Ammon's horn (tissue), 1 donor: ENCODE measurements around the gene PAQR5.
"Not testable (repeated sequence)": the region's sequence is repeated elsewhere in the genome, so short reads cannot be mapped to it uniquely, and the experiment has no call there.

Experiments
- DNase-seq: peaks from one replicate; pipeline ENCODE4 v3.0.0-alpha.2; 2016; ENCODE audit warnings: low spot score

Gene PAQR5

DNA sequence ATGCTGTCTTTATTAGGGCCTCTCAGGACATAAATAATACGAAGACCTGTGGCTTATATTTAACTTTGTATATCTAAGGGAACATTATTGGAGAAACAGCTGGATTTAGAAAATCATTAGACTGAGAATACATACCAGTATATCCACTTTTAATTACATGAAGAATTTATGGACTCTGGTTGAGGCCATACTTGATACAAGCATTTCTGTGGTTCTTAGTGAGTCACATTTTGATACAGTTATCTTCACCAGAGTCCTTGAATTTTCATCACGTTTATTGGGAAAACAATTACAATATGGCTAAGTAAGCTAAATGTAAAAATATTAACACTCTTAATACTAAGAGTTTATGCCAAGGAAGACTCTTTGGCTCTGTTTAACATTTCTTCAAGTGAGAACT, 125.3 kb downstream of the PAQR5 start:
- no peak for DNase-seq

DNA sequence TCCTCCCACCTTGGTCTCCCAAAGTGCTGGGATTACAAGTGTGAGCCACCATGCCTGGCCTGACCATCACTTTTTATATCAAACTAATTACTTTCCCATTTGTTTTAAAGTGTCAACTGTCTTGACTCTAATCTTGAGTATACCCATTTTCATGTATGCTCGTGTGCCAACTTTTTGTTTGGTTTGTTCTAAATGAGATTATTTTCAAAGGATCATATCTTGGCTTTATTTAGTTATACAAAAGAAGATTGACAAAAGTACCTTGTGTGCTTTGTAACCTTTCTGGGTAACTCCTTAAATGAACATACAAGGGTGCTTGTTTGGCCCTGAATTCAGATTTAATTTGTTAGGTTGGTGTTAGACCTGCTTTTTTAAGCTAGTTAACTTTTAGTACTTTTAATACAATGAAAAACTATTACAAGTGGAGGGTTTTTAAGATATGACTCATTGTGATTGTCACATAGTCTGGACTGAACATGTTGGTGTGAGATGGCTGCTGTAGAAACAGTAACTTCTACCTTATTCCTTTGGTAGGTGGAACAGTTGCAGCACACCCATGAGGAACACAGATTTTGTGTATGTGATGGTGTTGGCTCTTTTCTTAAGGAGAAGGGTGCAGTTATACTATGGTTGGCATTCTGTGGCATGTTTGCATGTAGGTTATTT, 126.2 kb downstream of the PAQR5 start:
- DNase-seq, result no peak

DNA sequence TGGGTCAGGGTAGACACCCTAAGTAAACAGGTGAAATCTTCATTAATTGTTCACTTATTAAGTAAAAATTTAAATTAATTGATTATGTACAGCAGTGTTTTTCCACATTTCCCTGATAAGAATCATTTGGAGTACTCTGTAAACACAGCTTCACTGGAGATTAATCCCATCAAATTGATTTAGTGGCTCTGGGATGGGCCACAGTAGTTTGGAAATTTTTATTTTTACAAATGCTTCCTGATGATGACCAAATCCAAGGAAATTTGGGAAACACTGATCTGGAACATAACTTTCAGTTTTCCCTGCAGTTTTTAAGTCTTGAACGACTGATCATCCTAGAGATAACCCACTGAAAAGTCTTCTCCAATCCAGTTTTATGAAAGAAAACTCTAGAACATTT, 135.1 kb downstream of the PAQR5 start:
- no peak for DNase-seq

DNA sequence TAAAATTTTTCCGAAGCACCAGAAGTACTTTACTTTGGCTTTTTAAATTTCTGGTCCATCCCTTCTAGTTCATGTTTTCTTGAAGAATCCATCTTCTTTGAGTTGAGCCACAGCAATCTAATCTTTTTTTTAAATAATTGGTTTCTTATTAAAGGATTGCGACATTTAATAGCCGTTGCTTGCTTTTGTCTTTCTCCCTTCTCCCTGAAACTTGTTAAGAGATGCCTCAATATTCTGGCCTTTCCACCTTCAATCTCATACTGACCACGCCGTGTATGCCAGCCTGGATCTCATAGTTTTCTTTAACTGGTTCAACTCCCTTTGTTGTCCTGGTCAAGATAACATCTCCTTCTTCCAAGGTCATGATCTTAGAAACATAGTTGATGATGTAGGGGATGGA, 135.5 kb downstream of the PAQR5 start:
- DNase-seq, result no peak

DNA sequence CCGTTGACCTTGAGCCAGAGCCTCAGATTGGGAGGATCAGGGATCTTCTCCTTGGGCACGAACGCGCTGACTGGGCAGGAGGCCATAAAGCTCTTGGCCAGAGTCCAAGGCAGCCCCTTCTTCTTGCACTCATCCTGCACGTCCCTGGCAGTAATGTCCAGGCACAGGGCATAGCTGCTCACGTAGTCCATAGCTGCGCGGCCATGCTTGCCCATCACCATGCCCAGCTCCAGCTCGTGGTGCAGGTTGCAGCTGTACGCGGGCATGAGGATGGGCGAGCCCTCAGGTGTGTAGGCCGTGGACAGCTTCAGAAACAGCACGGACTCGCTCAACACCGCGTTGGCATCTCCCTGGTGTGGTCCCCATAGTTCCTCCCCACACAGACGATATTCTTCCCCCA, 136.0 kb downstream of the PAQR5 start:
- no peak for DNase-seq

DNA sequence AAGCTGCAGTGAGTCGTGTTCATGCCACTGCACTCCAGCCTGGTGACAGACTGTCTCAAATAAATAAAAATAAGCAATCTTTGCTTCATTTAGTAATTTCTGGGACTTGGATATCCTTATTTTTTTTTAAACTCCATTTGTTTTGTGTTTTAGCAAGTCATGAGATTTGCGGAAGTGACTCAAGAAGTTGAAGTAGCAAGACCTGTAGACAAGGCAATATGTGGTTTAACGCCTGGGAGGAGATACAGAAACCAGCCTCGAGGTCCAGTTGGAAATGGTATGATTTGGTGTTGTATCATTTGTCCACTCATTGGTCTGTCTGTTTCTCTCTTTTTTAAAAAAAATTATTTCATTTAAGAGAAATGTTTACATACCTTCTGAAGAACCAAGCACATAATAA, 137.3 kb downstream of the PAQR5 start:
- no peak for DNase-seq

DNA sequence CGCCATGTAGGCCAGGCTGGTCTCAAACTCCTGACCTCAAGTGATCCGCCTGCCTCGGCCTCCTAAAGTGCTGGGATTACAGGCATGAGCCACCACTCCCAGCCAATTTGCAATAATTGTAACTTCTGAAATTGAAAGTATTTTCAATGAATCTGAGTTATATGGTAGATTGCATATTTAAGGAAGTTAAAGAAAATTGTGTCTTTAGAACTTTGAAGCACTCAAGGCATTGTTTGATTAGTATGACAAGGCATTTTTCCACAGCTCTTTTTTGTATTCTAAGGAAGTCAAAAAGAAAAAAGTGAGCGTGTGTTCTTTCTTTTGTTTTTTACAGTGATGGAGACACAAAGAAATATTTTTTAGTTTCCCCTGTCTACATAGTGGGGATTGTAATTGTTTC, 138.2 kb downstream of the PAQR5 start:
- no peak for DNase-seq

DNA sequence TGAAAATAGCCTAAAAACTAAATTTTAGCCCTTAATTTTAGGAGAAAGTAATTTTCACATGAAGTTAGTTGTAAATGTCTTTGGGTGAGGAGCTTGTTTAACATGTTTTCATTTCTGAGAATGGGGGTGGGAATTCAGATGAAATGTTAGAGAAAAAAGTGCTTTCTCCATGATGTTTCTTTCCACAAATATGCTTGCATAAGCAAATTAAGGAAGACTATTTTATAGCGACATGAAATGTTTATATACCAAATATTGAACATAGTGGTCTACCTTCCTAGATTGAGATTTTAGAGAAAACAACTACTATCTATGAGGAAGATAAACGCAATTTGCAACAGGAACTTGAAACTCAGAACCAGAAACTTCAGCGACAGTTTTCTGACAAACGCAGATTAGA, 140.9 kb downstream of the PAQR5 start:
- no peak for DNase-seq

DNA sequence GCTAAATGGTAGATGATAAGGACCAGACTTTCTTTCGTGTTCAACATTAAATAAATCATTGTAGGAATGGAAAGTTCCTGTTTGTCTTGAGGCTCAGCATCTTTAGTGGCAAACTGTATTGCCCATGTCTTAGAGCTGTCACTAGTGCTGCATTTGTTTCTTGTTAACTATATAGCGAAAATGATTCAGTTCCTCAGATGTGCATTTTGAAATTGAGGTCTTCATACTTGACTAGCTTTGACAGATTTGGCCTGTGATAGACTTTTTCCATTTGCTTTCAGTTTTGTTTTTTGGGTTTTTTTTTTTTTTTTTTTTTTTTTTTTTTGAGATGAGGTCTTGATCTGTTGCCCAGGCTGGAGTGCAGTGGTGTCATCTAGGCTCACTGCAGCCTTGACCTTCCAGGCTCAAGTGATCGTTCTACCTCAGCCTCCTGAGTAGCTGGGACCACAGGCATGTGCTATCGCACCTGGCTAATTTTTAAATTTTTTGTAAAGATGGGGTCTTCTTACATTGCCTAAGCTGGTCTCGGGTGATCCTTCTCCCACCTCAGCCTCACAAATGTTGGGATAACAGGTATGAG, 144.4 kb downstream of the PAQR5 start:
- no peak for DNase-seq

DNA sequence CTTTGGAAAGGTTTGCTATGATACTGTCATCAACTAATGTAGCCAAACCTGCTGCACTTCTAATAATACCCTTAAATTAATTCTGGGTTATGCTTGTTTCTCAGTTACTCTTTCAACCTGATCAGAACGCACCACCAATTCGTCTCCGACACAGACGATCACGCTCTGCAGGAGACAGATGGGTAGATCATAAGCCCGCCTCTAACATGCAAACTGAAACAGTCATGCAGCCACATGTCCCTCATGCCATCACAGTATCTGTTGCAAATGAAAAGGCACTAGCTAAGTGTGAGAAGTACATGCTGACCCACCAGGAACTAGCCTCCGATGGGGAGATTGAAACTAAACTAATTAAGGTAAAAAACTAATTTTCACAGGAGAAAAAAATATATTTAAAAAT, 146.0 kb downstream of the PAQR5 start:
- DNase-seq, result no peak

DNA sequence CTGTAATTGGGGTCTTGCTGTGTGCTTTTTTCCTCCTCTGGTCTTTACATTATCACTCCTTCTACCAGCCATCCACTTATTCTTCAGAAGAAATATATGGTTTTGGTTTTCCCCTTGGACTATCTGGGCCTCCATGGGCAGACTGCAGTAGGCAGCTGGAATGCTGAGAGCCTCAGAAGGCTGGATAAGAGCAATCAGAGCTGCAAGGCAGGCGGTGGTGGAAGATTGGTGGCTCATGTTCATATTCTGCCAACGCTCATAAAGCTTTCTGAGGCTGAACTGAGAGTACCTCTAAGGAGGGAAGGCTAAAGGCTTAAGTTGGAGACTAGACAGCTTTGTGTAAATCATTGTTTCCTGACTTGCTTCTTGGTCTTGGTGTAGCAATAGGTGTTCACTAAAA, 148.2 kb downstream of the PAQR5 start:
- DNase-seq, result no peak

DNA sequence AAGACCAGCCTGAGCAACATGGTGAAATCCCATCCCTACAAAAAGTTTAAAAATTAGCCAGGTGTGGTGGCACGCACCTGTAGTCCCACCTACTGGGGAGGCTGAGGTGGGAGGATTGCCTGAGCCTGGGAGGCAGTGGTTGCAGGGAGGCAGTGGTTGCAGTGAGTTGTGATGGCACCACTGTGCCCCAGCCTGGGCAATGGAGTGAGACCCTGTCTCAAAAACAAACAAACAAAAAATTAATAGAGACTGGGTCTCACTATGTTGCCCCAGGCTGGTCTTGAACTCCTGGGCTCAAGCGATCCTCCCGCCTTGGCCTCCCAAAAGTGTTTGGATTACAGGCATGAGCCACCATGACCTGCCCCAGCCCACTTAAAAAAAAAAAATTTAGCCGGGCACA, 151.5 kb downstream of the PAQR5 start:
- not testable (repeated sequence) for DNase-seq

DNA sequence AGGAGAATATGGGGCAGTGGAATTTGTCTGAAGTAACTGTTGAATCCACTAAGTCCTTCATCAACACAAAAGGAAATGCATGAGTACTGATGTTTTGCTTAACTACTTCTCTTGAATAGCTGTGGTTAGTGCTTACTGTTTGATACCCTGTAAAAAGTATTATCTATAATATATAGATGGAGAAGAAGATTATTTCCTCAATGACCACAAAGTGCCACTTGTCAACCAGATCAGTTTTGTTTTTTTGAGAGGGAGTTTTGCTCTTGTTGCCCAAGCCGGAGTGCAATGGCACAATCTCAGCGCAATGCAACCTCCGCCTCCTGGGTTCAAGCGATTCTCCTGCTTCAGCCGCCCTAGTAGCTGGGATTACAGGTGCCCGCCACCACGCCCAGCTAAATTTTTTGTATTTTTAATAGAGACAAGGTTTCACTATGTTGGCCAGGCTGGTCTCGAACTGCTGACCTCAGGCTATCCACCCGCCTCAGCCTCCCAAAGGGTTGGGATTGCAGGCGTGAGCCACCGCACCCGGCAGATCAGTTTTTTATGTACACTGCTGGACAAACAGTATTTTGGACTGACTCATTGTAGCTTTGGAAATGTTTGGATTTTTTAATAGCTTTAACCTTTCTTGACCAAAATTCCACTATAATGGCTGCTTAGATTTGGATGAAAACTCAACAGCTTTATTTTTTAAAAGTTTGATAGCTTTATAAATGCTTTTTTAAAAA, 152.4 kb downstream of the PAQR5 start:
- no peak for DNase-seq

DNA sequence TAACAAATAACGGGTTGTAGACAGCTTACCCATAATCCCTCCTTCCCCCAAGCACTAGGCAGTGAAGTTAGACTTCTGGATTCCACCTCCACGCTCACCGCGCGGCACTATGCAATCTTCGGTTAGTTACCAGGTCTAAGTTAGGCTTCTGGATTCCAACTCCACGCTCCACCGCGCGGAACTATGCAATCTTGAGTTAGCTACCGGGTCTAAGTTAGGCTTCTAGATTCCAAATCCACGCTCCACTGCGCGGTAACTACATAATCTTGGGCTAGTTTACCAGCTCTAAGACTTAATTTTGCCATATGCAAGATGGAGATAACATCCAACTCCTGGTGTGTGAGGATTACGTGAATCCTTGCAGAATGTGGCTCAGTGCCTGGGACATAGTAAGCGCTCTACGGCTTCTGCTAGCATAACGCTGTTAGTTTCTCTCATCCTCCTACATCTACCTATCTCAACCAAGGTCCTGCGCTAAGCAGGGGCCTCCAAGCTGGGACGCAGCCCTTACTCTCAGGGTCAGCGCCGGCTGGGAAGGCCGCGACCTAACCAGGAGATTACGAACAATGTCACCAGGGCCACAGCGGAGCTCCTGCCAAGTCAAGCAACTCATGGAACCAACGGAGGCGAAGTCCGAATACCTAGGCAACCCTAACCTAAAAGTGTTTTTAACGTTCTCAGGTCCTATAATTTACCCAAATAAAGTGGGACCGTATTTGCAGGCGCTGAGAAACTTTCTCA, 153.4 kb downstream of the PAQR5 start:
- DNase-seq, result no peak

DNA sequence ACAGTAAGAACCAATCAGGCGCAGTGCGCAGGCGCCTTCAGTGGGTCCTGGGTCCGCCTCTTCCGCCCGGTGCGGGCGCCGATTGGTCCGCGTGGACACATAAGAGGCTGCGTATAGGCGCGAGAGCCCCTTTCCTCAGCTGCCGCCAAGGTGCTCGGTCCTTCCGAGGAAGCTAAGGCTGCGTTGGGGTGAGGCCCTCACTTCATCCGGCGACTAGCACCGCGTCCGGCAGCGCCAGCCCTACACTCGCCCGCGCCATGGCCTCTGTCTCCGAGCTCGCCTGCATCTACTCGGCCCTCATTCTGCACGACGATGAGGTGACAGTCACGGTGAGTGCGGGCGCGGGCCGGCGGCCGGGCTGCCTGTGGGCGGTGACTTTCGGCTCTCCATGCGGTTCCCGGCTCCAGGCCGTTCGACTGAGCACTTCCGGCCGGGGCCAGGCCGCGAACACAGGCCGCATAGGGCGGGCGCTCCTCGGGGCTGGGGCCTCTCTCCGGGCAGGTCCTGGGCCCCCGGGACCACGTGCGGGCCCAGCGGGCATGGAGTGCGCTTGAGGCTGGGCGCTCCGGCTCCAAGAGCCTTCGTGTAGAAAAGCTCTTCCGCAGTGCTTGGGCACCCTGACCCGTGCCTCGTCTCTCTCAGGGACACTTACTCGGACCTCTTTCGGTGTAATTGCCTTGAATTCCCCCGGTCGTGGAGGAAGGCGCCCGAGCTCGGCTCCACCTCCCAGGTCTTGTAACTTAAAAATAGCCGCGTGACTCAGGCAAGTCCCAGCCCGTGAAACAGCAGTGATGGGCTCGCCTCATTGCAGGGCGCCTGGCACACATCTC, 154.2 kb downstream of the PAQR5 start, which contains the start of gene RPLP1:
TSS of gene RPLP1 (plus strand) at position 127 of the 830 bp plus-strand sequence. CDS start at position 258, 131 bp downstream.
- peak; percentile 97 for DNase-seq

DNA sequence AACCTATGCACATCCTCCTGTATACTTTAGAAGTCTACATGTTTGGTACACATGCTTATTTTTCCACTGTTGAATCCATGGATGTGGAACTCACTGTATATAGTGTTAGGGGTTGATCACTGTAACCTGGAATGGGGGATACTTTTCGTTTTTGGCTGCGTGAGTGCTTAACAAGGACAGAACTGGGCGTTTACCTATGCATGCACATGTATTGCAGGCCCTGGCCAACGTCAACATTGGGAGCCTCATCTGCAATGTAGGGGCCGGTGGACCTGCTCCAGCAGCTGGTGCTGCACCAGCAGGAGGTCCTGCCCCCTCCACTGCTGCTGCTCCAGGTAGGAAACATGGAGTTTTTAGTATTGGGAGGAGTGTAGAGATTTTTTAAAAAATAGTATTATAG, 156.2 kb downstream of the PAQR5 start:
- DNase-seq, result no peak

DNA sequence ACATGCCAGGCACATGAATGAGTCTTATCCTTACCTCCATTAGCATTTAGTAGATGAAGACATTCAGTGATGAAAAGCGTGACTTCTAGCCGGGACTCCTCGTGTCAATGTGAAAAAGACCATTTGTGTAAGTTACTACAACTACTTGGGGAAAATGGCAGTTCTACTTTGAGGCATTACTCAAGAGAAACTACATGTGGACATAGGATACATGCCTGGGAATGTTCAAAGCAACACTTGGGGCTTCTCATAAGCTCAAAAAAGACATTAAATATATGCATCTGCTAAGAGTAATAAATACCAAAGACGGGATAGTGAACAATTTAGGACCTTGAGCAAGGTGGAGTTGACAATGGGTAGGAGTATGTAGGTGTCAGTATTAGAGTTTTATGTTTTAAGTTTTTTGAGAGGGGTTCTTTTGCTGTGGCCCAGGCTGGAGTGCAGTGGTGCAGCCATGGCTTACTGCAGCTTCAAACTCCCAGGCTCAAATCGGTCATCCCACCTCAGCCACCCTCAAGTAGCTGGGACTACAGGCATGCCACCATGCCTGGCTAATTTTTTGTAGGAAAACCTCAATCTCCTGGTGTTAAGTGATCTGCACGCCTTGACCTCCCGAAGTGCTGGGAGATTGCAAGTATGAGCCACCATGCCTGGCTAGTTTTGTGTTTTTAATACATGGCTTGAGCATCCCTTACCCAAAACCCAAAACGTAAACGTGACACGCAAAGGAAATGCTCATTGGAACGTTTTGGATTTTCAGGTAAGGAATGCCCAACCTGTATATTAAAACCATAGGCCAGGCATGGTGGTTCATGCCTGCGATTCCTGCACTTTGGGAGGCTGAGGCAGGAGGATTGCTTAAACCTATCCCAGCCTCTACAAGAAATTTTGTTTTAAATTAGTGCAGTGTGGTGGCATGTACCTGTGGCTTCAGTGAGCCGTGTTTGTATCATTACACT, 157.8 kb downstream of the PAQR5 start:
- DNase-seq, result no peak
